ENCODE data around the gene TPBG.

The TPBG gene

GRCh38 chr6:82396964-82397751, 33.5 kb downstream of the TPBG start:
- no peaks in the 10 kb centered on the region for H3K4me1 Mint-ChIP-seq (ENCODE audit: low read depth)
- H3K9me3 Mint-ChIP-seq = no peaks in the 10 kb centered on the region
- H3K36me3 Mint-ChIP-seq (ENCODE audit: low read depth) = no peaks in the 10 kb centered on the region
- H3K4me3 Mint-ChIP-seq = no peak overlapping the region
- H3K27me3 Mint-ChIP-seq (ENCODE audit: low read depth) = no peaks in the 10 kb centered on the region
- H3K27ac Mint-ChIP-seq = no peak overlapping the region

- Mint-ChIP-seq H3K4me1 (ENCODE audit: low read depth) (no peaks in the 10 kb centered on the region), H3K27ac (no peak overlapping the region), H3K9me3 (no peaks in the 10 kb centered on the region), H3K36me3 (ENCODE audit: low read depth) (no peaks in the 10 kb centered on the region), H3K4me3 (no peak overlapping the region), H3K27me3 (ENCODE audit: low read depth) (no peaks in the 10 kb centered on the region)
Measured at GRCh38 chr6:82397962-82398692, 34.5 kb downstream of the TPBG start.

GRCh38 chr6:82408952-82409431, 45.4 kb downstream of the TPBG start:
- H3K27me3 Mint-ChIP-seq (ENCODE audit: low read depth) = no peaks in the 10 kb centered on the region
- H3K36me3 Mint-ChIP-seq (ENCODE audit: low read depth) = no peaks in the 10 kb centered on the region
- H3K27ac Mint-ChIP-seq = no peak overlapping the region
- H3K4me3 Mint-ChIP-seq = no peak overlapping the region
- H3K4me1 Mint-ChIP-seq (ENCODE audit: low read depth) = no peaks in the 10 kb centered on the region
- no peaks in the 10 kb centered on the region for H3K9me3 Mint-ChIP-seq

GRCh38 chr6:82410151-82410648, 46.6 kb downstream of the TPBG start:
- Mint-ChIP-seq H3K4me3 (no peak overlapping the region), H3K4me1 (ENCODE audit: low read depth) (no peaks in the 10 kb centered on the region), H3K9me3 (no peaks in the 10 kb centered on the region), H3K27me3 (ENCODE audit: low read depth) (no peaks in the 10 kb centered on the region), H3K27ac (no peak overlapping the region), H3K36me3 (ENCODE audit: low read depth) (no peaks in the 10 kb centered on the region)

- Mint-ChIP-seq H3K27me3 (ENCODE audit: low read depth) (no peaks in the 10 kb centered on the region), H3K36me3 (ENCODE audit: low read depth) (no peaks in the 10 kb centered on the region), H3K4me3 (no peak overlapping the region), H3K27ac (no peak overlapping the region), H3K9me3 (no peaks in the 10 kb centered on the region), H3K4me1 (ENCODE audit: low read depth) (no peaks in the 10 kb centered on the region)
Measured at GRCh38 chr6:82413868-82414267, 50.3 kb downstream of the TPBG start.

- Mint-ChIP-seq H3K4me3 (no peak overlapping the region), H3K27ac (no peak overlapping the region), H3K36me3 (ENCODE audit: low read depth) (no peaks in the 10 kb centered on the region), H3K9me3 (no peaks in the 10 kb centered on the region), H3K27me3 (ENCODE audit: low read depth) (no peaks in the 10 kb centered on the region), H3K4me1 (ENCODE audit: low read depth) (no peaks in the 10 kb centered on the region)
Measured at GRCh38 chr6:82415820-82416219, 52.2 kb downstream of the TPBG start.

GRCh38 chr6:82416346-82416745, 52.7 kb downstream of the TPBG start:
- no peaks in the 10 kb centered on the region for H3K9me3 Mint-ChIP-seq
- no peaks in the 10 kb centered on the region for H3K4me1 Mint-ChIP-seq (ENCODE audit: low read depth)
- no peak overlapping the region for H3K4me3 Mint-ChIP-seq
- no peak overlapping the region for H3K27ac Mint-ChIP-seq
- no peaks in the 10 kb centered on the region for H3K36me3 Mint-ChIP-seq (ENCODE audit: low read depth)
- H3K27me3 Mint-ChIP-seq (ENCODE audit: low read depth) = no peaks in the 10 kb centered on the region

Measured in T-helper 1 cell treated with Interleukin-12 subunit alpha and Interleukin-12 subunit beta and Interleukin-4 antibody, amounts not matched to agents 30 μg/mL and 1 μg/mL, for 36 hours (primary cell).